Type B pancreatic cell (in vitro differentiated cells): ENCODE results near the gene OCLN. TPM values are rescaled to one million over a fixed set of nuclear protein-coding genes. Genes with fewer than 3 reads are reported as not detected.
"Not testable (repeated sequence)": the region's sequence is repeated elsewhere in the genome, so short reads cannot be mapped to it uniquely, and the experiment has no call there.

ENCODE experiments used
- DNase-seq: peaks from one replicate; pipeline ENCODE4 v3.0.0; 2021; ENCODE audit warnings: mixed read lengths; ENCODE audit not compliant: unreplicated experiment; ENCODE audit errors: extremely low spot score
- H3K27ac Mint-ChIP-seq: 2 replicates; pipeline ENCODE4 v1.8.0; 2021; ENCODE audit warnings: mild to moderate bottlenecking, mixed read lengths
- H3K27me3 Mint-ChIP-seq: 2 replicates; pipeline ENCODE4 v1.8.0; 2021; ENCODE audit warnings: mixed read lengths
- H3K36me3 Mint-ChIP-seq: 2 replicates; pipeline ENCODE4 v1.8.0; 2021; ENCODE audit warnings: mixed read lengths
- H3K4me1 Mint-ChIP-seq: one replicate; pipeline ENCODE4 v1.8.0; 2021; ENCODE audit warnings: mixed read lengths; ENCODE audit not compliant: unreplicated experiment
- H3K4me3 Mint-ChIP-seq: 2 replicates; pipeline ENCODE4 v1.8.0; 2021; ENCODE audit warnings: mild to moderate bottlenecking, mixed read lengths
- H3K9me3 Mint-ChIP-seq: 2 replicates; pipeline ENCODE4 v1.8.0; 2021; ENCODE audit warnings: mixed read lengths
- long read RNA-seq: library from polyadenylated mRNA; unstranded; transcript quantifications from one replicate; pipeline ENCODE4 v2.0.0, GENCODE V29; 2020
- total RNA-seq: library from RNA; stranded (reverse); gene quantifications from 2 replicates; pipeline ENCODE4 v1.2.1, GENCODE V29; 2021; ENCODE audit warnings: low replicate concordance
- TF ChIP-seq, protein P1 (sequence below): fragments of 200-600 bp; sonication (generic); conservative IDR thresholded peaks from 2 replicates; pipeline ENCODE4 v1.5.0; 2021; ENCODE audit warnings: antibody characterized with exemption, mild to moderate bottlenecking

OCLN gene, protein sequence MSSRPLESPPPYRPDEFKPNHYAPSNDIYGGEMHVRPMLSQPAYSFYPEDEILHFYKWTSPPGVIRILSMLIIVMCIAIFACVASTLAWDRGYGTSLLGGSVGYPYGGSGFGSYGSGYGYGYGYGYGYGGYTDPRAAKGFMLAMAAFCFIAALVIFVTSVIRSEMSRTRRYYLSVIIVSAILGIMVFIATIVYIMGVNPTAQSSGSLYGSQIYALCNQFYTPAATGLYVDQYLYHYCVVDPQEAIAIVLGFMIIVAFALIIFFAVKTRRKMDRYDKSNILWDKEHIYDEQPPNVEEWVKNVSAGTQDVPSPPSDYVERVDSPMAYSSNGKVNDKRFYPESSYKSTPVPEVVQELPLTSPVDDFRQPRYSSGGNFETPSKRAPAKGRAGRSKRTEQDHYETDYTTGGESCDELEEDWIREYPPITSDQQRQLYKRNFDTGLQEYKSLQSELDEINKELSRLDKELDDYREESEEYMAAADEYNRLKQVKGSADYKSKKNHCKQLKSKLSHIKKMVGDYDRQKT
- total RNA-seq: 57.5 and 135 TPM in 2 replicates
- long read RNA-seq, full-length matches to known transcripts: 195 of 265 reads
- long read RNA-seq, partial matches to known transcripts: 31 of 265 reads
- long read RNA-seq, other reads (novel, unspliced or antisense): 39 of 265 reads

- peak within 1 kb of the TSS; percentile 95 for H3K27ac Mint-ChIP-seq
- DNase-seq: peak; percentile 85
- TF ChIP-seq, protein P1, sequence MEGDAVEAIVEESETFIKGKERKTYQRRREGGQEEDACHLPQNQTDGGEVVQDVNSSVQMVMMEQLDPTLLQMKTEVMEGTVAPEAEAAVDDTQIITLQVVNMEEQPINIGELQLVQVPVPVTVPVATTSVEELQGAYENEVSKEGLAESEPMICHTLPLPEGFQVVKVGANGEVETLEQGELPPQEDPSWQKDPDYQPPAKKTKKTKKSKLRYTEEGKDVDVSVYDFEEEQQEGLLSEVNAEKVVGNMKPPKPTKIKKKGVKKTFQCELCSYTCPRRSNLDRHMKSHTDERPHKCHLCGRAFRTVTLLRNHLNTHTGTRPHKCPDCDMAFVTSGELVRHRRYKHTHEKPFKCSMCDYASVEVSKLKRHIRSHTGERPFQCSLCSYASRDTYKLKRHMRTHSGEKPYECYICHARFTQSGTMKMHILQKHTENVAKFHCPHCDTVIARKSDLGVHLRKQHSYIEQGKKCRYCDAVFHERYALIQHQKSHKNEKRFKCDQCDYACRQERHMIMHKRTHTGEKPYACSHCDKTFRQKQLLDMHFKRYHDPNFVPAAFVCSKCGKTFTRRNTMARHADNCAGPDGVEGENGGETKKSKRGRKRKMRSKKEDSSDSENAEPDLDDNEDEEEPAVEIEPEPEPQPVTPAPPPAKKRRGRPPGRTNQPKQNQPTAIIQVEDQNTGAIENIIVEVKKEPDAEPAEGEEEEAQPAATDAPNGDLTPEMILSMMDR: no peak
- H3K4me3 Mint-ChIP-seq: peak within 1 kb of the TSS; percentile 91
- peaks cover 61% of the 10 kb centered on the region for H3K27me3 Mint-ChIP-seq
- H3K36me3 Mint-ChIP-seq: no peaks in the 10 kb centered on the region
- no peaks in the 10 kb centered on the region for H3K9me3 Mint-ChIP-seq
- peaks cover 6% of the 10 kb centered on the region for H3K4me1 Mint-ChIP-seq
These were observed at the start of gene OCLN for GRCh38 chr5:69492391-69492922. TSS of gene OCLN (plus strand) at chr5:69492790. CDS start at chr5:69504245, 11,455 bp downstream.

DNA sequence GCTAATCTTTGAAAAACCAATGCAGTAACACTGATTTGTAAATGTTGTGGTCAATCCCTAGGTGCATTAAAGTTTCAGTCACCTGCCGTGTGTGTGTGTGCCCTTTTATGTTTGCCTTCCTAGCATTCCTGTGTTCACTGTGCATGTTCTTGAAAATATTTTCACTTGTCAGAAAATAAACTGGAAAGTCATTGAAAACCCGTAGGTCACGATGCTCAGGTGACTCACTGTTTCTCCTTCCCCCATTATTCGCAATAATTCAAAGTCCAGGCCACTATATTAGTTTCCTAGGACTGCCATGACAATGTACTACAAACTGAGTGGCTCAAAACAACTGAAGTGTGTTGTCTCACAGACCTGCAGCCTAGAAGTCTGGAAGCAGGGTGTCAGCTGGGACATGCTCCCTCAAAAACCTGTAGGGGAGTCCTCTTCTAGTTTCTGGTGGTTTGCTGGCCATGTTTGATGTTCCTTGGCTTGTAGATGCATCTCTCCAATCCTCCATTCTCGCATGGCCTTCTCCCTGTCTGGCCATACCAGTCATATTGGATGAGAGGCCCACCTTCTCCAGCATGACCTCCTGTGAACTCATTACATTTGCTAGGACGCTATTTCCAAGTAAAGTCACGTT is 48.3 kb upstream of the OCLN start:
- Mint-ChIP-seq H3K4me1 (no peaks in the 10 kb centered on the region), H3K4me3 (no peak overlapping the region), H3K27ac (peak overlapping the region; percentile 68), H3K27me3 (no peaks in the 10 kb centered on the region), H3K9me3 (no peaks in the 10 kb centered on the region), H3K36me3 (no peaks in the 10 kb centered on the region)
- TF ChIP-seq, protein P1: no peak
- DNase-seq: no peak

DNA sequence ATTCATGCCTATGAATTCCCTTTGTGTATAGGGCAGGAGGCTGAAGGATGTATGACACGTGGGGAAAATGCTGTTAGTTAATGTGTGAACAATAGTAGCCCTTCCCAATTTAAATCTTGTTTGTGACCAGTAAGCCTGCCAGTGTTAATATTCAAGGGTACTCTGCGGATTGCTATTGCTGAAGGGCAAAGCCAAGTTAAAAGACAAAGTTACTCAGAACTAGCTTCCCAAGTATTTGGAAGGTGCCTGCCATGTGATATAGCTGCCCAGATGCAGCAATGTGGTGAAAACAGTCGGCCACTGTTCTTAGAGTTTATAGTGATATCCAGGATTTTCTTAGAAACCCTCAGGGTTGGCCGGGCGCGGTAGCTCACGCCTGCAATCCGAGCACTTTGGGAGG is 43.1 kb upstream of the OCLN start:
- Mint-ChIP-seq H3K27me3 (no peaks in the 10 kb centered on the region), H3K4me3 (no peak overlapping the region), H3K27ac (no peak overlapping the region), H3K36me3 (no peaks in the 10 kb centered on the region), H3K4me1 (no peaks in the 10 kb centered on the region), H3K9me3 (no peaks in the 10 kb centered on the region)
- no peak for DNase-seq
- TF ChIP-seq, protein P1: no peak

DNA sequence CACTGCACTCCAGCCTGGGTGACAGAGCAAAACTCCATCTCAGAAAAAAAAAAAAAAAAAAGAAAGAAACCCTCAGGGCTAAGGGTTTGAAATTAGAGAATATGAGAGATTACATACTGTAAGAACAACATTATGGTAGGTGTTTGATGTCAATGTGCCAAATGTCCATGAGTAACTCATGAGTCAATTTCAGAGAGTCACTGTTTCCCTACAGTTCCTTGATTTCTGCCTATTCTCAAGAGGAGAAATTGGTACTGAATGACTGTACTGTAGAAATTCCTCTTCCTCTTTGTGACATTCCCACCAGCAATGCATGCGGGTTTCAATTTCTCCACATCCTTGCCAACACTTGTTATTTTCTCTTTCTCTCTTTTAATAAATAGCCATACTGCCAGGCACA is 42.5 kb upstream of the OCLN start:
- TF ChIP-seq, protein P1: no peak
- no peaks in the 10 kb centered on the region for H3K9me3 Mint-ChIP-seq
- no peak overlapping the region for H3K4me3 Mint-ChIP-seq
- no peak overlapping the region for H3K27ac Mint-ChIP-seq
- H3K4me1 Mint-ChIP-seq: no peaks in the 10 kb centered on the region
- no peaks in the 10 kb centered on the region for H3K36me3 Mint-ChIP-seq
- no peaks in the 10 kb centered on the region for H3K27me3 Mint-ChIP-seq
- DNase-seq: no peak

- DNase-seq, H3K4me3 Mint-ChIP-seq, H3K27ac Mint-ChIP-seq: not testable (repeated sequence)
These were observed 42.1 kb upstream of the OCLN start for GRCh38 chr5:69450527-69450926.

More at GRCh38 chr5:69450527-69450926, 42.1 kb upstream of the OCLN start:
- not testable (repeated sequence) for H3K9me3 Mint-ChIP-seq, H3K4me1 Mint-ChIP-seq, H3K36me3 Mint-ChIP-seq, H3K27me3 Mint-ChIP-seq
